NOMO-1 treated with DMSO at 0.1 percent for 48 hours (cell line): ENCODE data around the gene TMC1.

ENCODE experiments used
- DNase-seq: peaks from one replicate; lab custom pipeline; 2025; ENCODE audit not compliant: unreplicated experiment; lab: John Stamatoyannopoulos, UW

The TMC1 gene

DNA sequence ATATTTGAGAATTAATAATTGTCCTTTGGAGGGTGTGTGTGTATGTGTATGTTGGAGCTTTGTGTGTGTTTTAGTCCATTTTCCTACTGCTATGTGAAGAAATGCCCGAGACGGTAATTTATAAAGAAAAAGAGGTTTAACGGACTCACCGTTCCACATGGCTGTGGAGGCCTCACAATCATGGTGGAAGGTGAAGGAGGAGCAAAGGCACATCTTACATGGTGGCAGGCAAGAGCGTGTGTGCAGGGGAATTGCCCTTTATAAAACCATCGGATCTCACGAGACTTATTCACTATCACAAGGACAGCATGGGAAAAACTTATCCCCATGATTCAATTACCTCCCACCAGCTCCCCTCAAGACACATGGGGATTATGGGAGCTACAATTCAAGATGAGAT, 44.1 kb downstream of the TMC1 start:
- no peak for DNase-seq

DNA sequence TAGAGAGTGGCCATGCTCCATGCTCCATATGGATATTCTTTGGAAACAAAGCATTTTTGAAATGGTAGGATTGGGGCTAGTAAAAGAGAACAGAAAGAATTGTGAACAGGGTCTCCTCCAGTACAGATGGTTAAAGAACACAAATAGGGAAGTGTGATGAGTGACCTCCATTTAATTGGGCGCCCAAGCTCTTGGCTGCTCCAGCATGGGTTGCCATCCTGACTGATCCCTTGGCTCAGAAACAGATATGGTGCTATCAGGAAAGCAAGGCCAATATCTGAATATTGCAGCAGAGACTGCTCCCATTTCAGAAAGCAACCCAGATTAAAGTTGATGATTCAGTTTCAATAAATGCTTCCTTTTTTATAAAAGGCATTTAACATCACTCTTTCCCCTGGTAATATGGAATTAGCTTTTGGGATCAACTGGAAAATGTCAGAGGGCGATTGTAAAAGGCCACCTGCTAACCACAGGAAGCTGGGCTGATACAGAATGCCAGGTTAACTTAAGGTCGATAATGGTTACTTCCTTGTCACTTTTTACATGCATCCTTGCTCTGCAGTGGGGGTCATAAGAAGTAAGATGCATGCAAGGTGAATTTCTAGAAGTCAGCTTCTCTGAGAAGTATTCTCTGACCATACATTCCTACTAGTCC, 52.9 kb downstream of the TMC1 start:
- DNase-seq: no peak

DNA sequence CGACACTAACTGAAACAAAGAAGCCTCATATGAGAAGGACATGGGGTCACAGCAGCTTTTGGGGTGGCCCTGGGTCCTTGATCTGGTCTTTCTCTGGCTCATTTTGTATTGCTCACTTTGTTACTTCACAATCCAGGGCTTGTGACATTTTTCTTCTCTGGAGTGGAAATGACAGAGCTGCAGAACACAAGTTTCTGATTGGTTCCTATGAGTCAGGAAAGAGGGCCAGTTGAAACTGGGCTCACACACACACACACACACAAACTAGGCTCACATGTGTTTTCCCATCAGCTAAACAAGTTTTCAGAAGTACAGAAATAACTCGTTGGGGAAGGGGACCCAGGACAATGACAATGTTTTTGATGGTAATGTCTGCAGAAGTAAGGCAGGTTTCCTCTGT, 54.3 kb downstream of the TMC1 start:
- no peak for DNase-seq

DNA sequence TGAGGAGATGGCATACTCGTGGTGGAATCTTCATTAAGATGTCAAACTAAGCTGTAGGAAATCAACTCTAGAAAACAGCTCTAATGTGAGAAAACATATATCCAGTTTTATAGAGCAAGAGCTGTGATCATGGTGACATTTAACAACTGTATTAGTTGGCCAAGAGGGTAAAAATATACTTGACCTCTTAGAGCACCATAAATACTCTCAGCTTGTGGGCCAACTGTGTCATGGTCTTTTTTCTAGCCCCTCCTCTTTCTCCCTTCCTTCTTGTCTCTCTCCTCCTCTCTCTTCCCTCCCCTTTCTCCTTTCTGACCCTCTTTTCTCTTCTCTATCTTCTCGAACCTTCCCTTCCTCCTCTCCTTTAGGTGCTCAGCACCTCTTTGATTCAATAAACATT, 54.7 kb downstream of the TMC1 start:
- DNase-seq: no peak

DNA sequence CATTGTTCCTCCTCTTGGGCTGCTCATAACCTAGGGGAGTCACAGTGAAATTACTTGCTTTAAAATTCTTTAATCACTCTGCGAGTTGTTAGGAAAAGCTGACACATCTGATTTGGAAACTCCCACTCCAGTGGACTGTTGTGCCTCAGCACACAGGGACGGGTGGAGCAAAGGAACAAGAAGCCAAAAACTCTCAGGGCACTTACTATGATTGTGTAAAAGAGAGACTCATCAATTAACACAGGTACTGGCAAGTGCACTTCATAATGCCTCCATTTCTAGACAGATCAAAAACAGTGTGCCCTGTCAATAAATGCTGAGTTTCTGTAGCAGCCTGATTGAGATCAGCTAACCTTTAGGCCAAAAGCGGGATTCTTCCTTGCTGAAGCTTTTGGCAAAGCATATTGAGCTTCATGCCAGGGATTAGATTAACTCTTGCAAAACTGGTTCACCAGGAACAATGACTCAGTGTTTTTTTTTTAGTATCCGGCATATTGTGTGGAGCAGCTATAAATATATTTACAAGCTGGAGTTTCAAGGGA, 55.9 kb downstream of the TMC1 start:
- DNase-seq: no peak

DNA sequence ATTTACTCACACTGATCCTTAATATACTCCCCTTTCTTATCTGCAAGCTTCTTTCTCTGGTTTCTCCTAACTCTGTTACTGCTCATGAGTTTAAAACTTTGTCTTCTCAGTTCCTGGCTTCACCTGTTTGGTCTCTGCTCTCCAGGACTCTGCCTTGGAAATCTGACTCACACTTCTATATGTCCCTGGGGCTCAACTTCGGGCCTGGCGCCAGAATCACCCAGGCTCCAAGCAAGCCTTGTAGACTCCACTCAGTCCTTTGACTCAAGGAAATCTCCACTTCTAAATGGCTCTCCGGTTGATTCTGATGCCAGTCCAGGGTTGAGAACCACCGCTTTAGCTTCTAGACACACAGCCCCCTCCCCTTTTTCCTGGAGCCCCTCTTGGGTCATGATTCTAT, 57.8 kb downstream of the TMC1 start:
- DNase-seq: no peak

DNA sequence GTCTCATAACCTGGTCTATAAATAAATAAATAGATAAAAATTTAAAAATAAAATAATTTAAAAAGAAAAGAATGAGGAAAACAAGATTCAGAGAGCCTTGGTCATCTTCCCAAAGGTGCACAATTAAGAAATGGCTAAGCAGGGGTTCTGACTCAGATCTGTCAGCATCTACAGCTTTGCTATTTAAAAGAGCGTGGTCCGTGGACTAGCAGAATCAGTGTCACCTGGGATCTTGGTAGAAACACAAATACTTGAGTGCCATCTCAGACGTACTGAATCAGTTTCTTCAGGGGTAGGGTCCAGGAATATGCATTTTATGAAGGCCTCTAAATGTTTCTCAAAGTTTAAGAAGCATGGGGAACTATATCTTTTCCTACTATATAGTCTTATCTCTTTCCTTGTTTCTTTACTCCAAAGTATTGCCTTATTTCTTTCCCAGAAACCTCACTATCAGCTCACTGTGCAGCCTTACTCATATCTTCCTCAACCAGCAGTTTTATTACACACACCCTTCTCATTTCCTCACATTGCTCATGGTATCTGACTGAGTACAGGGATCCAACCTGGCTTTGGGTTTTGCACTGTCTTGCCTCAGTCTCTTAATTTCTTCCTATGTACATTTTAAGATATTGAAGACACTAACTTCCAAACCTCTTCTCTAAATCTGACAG, 58.6 kb downstream of the TMC1 start:
- no peak for DNase-seq

DNA sequence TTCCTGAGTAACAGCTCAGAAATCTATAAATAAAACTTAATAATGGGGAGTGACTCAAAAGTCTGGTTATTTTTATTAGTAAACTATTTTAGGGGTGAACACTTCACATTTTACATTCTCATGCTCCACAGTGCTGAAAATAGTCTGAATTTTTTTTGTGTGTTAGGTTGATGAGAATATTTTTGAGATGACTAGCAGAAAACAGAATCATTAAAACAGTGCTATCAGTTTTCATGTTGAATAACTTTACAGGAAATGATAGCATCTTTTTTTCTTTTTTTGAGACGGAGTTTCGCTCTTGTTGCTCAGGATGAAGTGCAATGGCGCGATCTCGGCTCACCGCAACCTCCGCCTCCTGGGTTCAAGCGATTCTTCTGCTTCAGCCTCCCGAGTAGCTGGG, 60.3 kb downstream of the TMC1 start:
- no peak for DNase-seq

DNA sequence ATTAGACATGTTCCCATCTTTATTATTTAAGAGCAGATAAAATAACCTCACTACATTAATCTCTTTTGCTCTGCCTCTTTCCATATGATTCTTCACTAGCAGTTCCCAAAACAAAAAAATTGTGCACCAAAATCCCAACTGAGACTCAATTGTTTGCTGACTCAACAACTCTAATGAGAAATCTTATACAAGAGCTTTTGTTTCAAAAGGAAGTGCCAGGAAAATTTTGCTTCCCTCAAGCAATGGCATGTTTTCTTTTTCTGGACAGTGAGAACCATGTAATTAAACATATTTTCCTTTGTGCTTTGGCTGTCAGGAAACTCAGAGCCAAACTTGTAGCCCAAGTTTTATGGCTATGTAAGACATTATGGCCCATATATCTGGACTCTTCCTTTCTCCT, 62.0 kb downstream of the TMC1 start:
- DNase-seq: no peak

DNA sequence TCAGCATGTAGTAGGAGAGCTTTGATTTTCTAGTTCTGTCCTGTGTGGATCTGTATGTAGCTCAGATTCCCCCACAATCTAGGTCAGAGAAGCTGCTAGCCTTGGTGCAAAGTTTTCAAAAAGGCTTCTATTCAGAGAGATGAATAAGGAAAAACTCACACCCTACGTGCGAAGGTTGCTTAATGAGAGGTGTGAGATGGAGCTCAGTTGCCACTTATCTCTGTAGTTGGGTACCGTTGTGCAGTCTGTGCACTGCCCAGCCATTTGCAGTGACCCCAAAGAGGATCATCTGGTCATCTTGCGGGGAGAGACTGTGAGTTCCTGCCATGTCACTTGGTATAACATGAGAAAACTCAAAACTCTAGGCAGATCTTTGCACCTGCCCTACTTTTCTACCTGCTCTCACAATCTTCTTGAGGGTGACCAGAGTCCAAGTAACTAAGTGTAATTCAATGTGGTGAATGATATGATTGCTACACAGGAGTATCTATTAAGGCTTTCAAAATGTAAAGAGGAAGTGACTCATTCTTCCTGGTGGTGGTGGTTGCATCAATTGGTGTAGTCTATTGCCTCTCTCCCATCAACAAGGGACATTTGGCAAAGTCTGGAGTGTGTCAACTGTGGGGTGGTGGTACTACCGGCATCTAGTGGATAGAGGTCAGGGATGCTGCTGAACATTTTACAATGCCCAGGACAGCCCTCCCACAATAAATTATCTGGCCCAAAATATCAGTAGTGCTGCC, 65.2 kb downstream of the TMC1 start:
- DNase-seq: peak; percentile 87

DNA sequence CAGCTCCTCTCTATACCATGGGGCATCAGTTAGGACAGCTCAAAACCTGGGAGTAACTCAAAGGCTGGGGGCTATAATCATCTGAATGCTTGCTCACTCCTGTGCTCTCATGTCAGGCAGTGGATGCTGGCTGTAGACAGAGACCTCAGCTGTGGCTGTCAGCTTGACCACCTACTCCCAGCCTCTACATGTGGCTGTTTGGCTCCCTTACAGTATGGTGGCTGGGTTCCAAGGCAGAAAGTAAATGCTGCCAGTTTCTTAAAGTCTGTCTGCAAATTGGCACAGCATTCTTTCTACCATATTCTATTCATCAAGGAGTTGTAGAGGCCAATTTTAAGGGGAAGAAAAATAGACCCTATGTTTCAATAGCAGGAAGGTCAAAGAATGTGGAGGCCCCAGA, 66.9 kb downstream of the TMC1 start:
- no peak for DNase-seq

DNA sequence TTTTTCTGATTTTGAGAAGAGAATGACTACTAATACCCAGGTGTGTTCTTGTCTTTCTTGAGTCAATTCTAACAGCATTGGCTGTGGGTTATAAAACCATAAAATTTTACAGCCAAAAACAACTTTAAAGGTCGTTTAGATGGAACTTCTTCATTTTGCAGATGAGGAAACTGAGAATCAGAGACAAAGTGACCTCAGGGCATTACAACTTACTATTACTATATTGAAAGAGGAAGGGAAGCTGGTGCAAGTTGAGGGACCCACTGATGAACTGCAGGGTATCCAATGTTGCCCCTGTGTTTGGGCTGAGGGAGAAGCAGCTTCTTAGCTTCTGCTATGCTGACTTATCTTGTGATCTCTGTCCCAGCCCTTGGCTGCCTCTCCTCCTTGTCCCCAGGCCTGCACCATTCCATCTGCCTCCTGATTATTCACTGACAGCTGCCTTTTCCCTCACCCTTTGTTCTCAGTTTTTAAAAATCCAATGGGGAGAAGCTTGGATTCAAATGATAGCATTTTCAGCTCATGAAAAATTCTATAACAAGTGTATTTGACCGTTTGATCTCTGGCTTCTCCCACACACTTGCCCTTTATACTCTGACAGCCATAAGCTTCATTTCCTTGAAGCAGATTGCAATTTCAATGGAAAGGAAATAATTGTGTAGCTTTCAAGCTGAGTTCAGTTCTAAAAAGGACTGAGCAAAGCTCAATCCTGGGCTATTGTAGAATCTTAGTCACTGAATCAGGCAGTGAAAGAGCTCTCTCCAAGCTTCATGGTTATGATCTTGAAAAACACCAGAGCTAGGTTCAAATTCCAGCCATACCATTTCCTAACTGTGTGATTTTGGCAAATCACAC, 68.5 kb downstream of the TMC1 start:
- peak; percentile 10 for DNase-seq

DNA sequence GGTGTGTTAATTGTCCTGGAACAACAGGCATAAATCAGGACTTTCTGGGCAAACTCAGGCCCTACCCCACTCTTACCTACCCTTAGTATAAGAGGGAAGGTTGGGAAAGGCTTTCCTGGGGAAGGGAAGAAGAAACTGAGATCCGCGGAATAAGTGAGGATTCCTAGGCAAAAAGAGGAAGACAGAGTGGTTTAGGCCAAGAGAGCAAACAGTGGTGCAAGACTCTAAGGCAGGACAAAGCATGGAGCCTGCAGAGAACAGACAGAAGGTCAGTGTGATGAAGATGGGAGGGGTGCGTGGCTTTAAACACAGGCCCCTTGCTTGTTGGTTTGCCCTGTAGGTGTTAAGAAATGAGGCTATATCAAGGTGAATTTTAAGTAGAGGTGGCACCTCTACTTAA, 69.4 kb downstream of the TMC1 start:
- DNase-seq: no peak

DNA sequence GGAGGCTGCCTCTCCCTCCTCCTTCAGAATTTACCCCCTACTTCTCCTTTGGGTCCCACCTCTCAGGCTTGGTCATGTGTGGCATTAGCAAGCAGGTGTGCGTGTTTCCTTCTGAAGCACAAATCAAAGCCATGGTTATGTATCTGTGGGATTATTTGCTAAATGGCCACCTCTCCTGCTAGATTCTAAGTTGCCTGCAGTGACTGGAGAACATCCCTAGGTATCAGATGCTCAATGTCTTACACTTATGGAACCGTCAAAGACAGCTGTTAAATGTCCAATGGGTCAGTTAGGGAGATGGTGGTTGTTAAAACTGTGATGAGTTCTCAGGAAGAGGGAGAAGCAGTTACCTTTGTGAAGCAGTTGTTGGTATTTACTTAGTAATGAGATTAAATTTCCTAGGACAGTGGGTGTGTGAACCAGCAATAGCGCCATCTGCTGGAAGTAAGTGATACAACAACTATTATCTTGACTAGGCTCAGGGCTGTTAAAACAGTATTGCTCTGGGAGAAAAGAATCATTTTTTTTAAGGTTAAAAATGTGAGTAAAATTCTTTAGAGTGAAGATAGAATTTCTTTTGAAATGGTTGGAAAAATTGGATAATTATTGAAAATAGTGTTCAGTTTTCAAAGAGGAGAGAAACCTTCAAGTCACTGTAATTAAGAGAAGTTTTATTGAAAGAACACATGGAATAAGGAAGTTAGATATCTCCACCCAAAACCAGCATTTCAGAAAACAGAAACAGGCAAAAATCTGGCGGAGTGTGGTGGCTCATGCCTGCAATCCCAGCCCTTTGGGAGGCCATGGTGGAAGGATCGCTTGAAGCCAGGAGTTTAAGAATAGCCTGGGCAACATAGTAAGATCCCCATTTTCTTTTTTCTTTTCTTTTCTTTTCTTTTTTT, 71.3 kb downstream of the TMC1 start:
- DNase-seq: peak; percentile 52

DNA sequence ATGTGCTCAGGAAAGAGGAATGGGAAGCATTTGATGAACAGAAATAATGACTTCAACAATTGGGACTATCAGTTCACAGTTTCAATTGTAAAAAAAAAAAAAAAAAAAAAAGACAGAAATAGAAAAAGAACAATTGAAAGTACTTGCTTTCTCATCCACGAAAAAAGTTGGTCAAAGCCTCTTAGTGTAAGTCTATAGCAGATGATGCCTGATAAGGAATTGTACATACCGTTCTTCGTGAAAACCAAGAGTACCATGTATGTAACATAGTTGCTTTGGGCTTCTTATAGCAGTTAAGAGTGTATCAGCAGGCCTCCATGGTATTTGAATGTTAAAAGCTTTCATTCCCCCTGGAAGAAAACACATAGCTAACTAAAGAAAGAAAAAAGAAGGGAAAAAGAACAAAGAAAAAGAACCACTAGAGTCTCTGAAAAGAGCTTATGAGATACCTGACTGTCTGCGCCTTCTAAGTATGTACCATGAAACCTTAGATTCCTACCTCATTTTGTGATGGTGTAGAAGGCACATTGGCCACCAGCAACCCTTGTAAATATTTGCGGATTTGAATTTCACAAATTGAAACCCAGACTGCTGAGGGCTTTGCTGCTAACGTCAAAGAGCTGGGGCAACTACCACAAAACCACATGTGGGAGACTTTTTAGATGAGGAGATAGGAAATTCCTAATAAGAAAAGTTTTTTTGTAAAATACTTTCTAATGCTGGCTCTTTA, 75.2 kb downstream of the TMC1 start:
- no peak for DNase-seq

DNA sequence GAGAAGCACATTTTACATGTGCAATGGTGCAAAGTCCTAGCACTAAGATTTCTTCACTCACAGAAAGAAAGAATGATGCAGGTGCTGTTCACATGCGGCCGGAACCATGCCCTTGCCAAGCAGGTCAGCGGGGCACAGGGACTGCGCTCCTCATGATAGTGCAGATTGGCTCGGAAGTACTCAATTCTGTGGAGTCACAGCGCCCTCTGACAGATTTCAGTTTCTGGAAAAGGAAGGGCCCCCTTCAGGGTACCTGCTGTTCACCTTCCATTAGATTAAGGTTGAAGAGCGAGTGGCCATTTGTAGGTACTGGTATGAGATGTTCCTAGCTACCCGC, 75.7 kb downstream of the TMC1 start:
- DNase-seq: no peak

DNA sequence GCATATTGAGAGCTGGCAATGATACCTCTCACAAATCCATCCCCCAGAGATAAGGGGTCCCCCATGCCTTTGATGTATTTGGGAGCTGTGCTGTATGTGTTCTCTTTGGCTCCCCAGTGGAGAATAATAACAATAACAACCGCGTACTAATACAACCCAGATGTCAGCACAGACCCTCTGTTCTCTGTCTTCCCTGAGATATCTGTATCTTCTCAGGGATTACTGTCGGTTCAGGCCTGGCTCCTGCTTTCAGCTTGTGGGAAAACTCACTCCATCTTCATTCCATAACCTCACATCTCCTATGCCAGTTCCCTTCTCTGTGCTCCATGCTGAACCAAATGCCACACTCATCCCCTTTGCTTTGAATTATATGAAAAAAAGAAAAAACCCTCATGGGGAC, 76.2 kb downstream of the TMC1 start:
- no peak for DNase-seq

DNA sequence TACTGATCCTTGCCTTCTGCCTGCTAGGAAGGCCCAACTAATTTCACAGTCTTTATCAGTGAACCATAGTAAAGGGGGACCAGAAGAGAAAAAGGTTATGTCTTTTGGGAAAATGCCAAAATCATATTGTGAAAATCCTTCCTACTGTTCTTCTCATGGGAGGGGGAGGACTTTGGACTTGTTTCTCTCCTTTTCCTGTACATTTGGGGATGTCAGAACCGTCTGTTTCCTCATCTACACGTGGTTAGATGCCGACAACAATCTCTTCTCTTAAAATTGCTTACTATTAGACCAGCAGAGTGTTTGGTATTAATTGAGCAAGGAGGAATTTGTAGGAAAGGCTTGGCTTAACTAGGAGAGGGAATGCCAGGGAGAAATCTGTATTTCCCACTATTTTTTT, 77.2 kb downstream of the TMC1 start:
- DNase-seq: no peak

DNA sequence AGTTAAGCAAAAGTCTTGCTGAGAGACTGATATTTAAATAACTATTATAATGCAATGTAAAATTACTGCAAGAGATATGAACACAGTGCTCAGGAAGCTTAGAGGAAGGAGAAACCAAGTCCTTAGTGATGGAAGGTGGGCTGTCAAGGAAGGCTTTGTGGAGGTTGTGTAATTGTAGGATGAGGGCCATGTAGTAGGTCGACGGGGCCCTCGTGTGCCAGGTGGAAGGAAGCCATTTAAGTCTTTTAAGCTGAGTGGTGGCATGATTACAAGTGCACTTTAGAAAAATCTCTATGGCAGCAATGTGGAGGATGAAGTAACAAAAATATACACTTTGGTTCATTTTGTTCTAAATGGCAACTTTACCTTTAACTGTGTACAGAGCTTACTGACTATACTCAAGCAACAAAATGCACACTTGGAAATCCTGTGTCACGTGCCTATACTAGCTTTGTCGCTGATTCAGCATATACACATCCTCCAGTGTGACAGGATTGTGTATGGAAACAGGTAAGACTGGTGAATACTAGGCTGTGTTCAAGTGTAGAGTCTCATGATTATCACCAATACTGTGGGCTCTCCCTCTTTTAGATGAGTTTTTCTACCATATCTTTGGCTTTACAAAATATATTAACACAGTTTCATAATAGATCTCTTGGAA, 78.6 kb downstream of the TMC1 start:
- no peak for DNase-seq
